Stimulated activated CD4-positive, alpha-beta T cell treated with anti-CD3 and anti-CD28 coated beads, Interleukin-1b, Interleukin-23, amount 100 ng/mL, for 1 hour (primary cell): ENCODE measurements around the gene KIF26B.

Source experiments
- DNase-seq, 2 donors: peaks; one replicate each; pipeline ENCODE4 v3.0.0-alpha.2; 2020; ENCODE audit warnings: low read depth in 2 of 2

The KIF26B gene

DNA sequence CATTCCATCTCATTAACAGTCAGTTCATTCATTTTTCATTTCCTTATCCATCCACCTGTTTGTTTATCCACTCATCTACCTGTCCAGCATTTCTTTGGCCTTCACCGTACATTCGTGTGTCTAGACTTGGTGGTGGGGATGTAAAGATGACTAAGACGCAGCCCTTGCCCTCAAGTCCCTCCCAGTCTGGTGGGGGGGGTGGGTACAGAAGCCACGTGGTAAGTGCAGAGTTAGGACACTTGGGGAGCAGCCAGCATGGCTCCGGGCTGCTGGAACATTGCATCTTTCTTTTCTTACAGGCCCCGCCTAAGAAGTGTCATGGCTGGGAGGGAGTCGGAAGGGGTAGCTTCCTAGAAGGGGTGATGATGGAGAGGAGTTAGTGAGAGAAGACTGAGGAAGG lies 17.2 kb downstream of the KIF26B start:
- DNase-seq: no peak

DNA sequence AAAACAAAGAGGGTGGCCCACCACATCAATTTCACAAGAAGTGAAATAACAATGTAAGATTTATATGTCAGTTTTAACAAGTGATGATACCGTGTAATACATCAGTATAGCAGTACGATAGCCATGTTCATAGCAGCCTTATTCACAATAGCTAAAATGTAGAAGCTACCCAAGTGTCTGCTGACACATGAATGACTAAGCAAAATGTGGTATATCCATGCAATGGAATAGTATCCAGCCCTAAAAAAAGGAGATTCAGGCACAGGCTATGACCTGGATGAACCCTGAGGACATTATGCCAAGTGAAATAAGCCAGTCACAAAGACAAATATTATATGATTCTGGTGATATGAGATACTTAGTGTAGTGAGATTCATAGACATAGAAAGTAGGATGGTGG lies 18.0 kb downstream of the KIF26B start:
- no peak for DNase-seq

DNA sequence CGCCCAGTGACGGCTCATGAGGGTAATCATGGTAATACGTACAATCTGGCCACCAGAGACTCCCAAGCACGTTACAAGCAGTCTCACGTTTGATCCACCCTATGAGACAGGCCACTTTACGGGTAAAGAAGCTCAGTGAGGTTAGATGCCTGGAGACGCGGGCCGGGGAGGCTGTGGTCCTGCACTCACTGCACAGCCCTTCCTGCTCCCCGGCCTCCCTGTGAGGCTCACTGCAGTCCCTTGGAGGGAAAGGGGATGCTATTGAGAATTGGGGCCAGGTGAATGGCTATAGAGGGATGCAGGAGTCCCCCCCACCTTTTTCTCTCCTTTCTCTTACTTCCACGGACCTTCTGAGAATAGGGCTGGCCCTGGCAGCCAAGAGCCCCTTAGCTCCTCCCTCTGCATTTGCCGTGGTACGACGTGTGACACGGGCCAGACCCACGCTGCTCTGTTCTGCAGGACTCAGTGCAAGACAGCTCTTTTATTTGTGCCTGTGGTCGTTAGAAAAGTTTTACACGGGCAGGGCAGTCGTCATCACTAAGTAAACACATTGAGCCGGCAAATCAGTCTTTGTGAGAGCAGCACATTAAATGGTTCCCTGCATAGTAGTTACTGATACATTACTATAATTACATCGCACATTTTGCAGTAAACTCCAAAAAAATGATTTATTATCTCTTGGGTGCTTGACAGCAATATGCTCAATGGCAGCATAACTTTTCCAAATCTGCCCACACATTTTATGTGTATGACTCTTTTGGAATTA lies 18.8 kb downstream of the KIF26B start:
- no peak for DNase-seq

DNA sequence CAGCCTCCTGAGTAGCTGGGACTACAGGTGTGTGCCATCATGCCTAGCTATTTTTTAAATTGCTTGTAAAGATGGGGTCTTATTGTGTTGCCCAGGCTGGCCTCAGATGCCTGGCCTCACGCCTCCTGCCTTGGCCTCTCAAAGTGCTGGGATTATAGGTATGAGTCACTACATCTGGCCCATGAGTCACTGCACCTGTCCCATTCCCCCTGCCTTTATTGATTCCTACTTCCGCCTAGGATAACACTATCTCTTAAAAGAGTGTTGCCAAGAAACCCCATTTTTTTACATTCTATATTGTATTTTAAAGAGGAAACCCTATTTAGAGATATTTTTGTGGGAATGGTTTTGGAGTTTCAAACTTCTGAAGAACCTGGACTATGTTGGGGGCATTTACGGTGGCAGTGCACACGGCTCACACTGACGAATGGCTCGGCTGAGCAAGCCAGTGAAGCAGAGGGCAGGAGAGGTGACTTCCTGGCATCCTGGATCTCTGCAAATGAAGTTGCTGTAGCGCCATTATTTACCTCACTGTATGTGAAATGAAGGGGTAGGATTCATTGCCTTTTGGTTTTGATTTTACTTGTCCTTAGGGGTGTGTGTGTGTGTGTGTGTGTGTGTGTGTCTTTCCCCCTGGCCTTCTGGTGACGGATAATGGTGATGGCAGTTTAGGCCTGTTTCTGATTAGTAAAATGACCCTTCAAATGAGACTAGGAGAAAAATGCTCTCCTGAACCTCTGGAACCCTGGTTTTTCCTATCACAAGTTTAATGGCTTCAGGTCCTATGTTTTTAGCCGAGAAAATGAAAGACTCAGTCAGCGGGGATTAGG lies 22.5 kb downstream of the KIF26B start:
- no peak for DNase-seq

DNA sequence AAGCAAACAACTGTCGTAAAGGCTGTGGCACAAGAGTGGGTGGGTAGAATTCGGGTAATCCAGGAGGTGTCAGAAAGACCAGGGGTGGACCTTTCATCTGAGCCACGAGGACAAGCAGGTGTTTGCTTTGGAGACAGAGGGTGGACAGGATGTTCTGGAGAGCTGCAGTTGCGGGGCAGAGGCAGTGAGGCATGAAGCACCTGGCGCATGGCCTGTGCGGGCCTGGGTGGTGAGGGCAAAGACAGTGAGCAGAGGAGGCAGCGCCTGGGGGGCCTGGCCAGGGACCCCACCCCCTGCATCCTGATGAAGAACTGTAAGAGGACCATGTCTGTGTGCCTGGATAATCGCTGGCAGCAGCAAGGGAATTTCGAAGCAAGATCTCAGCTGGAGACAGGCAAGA lies 24.9 kb downstream of the KIF26B start:
- DNase-seq: no peak

DNA sequence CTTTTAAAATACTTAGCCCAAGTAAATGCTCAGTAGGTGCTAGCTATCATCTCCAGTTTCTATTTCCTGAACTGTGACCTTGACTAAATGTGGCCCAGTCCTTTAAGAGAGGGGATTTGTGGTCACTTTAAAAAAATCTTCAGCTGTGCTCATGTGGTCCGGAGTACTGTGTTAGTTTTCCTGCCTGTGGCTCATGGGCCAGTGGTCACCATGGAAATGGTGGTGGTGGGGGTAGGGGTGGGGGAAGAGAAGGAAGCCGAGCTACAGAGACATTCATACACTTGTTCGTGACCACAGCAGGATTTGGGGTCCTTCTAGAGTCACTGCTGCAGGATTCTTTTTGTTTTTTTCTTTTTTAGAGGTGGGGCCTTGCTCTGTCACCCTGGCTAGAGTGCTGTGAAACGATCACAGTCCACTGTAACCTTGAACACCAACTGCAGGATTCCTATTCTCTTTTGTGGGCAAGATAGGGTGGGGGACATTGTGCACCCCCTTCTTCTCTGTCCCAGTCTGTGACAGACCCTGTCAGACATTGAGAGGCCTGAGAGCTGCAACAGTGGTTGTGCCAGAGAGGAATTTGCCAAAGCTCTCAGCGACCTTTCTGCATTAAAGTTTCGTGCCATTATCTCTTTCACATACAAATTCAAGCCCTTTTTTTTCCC lies 25.8 kb downstream of the KIF26B start:
- no peak for DNase-seq

DNA sequence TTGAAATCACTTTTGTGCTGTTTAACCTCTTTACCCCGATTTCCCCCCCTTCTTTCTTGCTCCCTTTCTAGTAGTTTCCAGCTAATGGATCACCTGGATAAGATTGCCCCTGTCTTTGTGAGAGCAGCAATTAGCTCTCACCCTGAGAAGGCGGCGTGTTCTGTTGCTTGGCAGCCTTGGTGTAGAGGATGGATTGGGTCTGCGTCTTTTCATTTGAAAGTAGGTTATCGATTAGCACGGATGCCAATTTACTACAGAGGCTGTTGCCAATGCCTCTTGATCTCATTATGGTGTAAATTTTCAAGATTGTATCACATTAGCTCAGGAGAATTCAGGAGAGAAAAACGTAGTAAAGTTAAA lies 26.4 kb downstream of the KIF26B start:
- no peak for DNase-seq

DNA sequence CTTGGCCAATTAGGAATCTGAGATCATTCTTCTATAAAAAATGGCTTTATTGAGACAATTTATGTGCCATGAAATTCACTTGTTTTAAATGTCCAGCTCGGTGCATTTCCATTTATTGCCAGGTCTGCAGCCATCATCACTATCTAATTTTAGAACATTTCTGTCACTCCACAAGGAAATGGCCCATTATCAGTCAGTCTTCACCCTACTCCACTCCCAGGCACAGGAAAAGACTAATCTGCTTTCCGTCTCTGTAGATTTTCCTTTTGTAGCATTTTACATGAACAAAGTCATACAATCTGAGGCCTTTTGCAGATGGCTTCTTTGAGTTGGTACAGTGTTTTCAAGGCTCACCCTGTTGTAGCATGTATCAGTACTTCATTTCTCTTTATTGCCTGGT lies 27.2 kb downstream of the KIF26B start:
- DNase-seq: no peak

DNA sequence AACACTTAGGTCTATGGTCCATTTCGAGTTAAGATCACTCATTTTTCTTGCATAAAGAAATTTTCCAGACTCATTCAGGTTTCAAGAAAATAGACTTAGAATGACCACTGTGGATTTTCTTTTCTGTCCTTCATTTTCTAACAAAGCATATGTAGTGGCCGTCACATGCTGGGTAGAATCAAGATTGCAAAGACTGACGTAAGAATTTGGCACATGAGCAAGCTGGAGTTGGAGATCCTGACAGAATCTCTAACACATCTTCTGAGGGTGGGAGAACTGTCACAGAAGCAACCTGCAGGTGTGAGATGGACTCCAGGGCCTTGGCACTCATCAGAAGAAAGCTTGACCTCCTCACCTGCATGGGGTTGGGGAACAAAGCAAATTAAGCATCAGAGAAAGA lies 28.6 kb downstream of the KIF26B start:
- no peak for DNase-seq

DNA sequence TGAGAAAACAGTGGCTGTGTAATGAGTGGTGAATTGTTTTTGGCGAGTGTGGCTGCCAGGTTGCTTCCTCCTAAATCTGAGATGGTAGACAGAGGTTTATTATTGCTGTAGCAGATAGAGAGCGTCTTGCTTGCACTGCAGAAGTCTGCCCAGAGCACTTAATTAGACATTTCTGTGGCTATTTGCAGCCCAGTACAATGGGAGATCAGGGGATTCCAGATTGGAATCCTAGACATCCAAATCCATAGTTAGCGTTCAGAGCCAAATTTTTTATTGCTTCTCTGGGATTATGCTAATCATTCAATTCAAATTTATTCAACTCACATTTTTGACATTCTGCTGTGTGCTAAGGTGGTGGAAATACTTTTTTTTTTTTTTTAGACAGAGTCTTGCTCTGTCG lies 30.0 kb downstream of the KIF26B start:
- DNase-seq: no peak

DNA sequence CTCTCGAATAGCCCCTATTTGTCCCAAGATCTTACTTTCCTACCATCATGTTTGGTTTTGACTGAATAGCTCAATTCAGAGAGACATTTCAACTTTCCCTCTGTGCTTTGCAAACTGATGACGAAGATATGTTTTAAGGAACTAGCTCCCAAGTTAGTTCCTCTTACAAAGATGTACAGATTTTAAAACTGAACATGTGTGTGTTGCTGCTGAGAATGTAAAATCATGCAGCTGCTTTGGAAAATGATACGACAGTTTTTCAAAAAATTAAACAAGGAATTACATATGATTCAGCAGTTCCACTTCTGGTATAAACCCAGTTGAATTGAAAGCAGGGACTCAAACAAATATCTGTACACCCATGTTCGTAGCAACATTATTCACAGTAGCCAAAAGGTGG lies 33.6 kb downstream of the KIF26B start:
- DNase-seq: no peak

DNA sequence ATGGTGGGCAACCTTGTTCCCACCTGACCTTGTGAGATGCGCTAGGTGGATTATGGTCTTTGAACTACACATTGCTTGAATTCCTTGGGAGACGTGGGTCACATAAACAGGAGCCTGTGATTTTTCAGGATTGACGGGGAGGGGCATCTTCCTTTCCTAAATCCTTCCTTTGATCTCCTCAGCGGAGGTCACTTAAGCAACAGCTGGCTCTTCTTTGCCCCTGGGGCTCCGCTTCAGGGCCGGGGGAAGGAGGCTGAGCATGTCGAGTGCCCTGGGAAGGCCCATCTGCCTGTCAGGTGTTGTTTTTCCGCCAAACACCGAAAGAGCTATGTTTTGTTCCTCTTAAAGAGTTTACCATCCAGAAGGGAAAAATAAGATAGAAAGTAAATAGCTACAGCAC lies 40.6 kb downstream of the KIF26B start:
- no peak for DNase-seq

DNA sequence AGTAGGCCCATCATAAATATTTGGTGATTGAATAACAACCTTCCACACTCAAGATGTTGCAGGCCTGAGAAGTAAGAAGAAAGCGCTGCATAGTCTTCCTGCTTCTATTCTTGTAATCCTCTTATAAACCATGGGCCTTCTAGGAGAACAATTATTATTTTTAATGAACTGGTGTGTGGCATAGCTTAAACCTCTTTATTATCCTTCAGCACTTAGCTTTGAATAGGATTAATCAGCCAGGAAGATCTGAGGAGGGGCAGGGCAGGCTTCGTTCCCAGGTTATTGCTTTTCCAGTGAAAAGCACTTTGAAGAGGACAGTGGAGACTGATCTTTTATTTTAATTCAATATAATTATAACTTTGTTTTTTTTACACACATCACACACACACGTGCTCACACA lies 42.3 kb downstream of the KIF26B start:
- no peak for DNase-seq

DNA sequence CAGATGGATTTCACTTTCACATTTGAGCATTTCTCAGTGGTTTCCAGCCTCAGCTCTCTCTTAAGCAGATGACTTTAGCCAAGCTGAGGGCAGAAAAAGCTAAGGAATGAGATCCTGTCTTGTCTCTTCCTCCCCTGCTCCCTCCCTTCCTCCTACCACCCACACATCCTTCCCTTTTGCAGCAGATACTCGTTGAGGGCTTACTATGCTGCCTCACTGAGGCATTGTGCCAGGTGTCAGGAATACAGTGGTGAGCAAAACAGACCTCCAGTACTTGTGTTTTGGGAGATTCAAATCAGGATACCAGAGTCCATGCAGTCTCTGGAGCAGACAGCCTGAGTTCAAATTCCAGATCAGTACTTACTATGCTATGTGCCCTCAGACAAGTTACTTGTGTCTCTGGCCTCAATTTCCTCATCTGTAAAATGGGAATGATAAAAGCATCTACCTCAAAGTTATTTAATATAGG lies 43.2 kb downstream of the KIF26B start:
- no peak for DNase-seq

DNA sequence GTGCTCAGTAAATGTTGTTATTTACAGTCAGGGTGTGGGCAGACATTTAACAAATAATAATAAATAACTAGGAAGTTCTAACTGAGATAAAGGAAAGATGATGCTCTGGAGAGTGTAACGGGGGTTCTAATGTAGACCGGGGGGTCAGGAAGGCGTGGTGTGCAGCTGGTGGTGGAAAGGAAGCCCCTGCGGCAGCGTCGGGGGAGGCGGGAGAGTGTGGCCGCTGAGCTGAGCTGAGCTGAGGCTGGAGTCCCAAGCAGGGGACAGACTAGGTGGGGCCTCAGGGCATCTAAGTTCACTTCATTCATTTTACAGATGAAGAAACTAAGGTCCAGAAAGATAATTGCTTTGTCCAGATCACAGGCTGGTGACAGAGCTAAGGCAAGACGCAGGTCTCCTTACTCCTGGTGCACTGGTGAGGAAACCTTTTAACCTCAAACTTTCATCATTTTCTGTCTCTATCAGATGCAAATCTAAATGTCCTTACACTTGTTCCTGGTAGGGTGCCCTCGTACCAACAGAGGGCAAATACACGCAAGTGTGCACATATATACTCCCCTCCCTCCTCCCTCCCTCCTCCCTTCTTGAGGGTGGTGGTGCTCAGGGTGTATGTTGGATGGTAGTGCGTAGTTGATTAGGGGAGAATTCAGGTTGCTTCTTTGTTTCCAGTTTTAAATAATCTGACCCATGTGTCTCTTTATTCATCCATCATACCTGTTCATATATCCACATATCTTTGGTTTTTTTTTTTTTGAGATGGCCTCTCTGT lies 44.1 kb downstream of the KIF26B start:
- no peak for DNase-seq

DNA sequence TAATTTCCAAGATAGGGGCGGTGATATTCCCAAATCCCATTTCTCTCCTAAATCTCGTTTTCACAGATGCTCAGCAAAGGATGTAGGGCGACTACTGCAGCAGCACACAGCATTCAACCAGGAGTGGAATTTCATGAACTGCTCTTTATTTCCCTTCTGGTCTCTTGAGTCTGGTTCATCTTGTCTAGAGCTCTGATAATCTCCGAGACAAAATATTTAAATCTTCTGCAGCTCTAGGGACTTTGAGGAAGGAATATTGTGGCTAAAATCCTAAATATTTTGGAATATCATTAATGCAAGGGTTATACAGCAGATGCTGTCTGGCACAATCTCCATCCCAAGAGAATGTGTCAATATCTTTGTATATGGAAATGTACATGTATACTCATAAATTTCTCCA lies 45.4 kb downstream of the KIF26B start:
- no peak for DNase-seq

DNA sequence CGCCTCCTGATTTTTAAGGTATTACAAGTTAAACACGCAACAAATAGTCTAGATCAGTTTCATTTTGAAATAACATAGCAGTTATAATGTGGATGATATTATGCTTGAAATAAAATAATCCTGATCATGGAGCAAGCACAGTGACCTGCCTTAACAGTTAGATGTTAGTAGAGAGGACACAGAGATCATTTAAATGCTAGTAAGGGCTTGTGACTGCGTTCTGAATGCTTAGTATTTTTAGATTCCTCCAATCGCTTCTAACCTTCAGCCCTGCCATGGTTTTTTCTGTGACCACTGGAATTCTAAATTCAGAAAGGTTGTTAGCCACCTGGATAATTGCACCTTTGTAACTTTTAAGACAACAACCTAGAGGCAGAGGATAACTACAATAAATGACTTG lies 46.4 kb downstream of the KIF26B start:
- no peak for DNase-seq

DNA sequence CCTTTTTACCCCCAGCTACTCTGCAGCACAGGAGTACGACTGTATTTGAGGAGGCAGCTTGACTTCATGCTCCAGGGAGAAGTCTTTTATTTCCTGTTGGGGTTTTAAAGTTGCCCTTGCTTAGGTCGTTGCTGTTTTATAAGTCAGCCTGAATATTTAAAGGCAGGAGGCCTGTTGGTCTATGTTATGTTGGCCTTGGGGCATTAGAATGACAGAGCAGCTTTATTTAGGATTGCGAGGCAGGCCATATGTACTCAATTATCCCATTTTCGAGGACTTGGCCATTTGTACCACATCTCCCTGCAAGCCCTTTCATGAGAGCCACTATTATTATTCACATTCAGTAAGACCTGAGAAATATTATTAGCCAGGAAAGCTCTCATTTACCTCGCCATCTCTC lies 47.0 kb downstream of the KIF26B start:
- no peak for DNase-seq

DNA sequence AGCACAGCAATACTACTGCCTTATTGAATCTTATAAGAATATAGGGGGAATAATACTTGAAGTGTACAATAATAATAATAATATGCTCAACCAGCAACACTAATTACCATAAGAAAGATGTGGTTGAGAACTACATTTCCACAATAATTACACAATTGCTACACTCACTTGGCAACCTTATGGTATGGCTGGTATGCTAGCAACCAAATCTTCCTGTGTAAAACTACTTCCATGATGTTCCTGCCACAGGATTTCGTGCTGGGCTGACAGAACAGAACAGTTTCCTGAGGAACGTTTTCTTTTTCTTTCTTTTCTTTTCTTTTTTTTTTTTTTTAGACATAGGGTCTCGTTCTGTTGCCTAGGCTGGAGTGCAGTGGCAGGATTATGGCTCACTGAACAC lies 50.6 kb downstream of the KIF26B start:
- DNase-seq: no peak

DNA sequence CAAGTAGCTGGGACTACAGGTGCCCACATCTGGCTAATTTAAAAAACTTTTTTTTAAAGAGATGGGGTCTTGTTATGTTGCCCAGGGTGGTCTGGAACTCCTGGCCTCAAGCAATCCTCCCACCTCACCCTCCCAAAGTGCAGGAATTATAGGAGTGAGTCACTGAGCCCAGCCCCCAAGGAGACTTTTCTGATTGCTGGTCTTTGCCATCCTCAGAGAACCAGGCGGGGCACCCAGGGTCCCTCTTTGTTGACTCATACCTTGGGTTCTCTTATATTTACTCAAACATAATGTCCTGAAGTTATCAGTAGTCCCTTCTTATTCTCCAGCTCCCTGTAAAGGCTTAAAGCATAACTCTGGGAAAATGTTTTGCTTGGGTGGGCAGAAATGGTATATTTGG lies 51.1 kb downstream of the KIF26B start:
- no peak for DNase-seq

DNA sequence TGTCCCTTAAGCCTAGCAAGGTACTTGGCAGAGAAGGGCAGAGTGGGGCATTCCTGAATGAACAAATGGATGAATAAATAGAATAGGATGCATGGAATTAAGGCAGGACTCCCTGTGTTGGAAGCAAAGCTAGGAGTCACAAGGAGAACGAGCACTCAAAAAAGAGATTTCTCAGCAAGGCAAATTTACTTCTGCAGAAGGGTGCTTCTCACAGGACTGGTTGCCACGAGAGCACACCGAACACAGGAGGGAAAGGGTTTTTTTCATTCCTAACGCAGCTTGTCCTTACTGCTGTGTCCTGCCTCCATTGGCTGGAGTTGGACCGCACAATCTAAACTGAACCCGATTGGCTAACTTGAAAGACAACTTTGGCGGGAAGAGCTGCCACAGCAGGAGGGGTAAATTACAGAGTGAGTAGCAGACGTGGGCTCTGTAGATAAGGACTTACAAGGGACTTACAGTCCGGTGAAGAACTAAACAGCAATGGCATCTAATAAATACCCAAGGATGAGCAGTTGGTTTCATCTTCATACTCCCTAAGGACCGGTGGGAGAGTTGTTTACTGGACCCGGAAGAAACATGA lies 52.4 kb downstream of the KIF26B start:
- no peak for DNase-seq

DNA sequence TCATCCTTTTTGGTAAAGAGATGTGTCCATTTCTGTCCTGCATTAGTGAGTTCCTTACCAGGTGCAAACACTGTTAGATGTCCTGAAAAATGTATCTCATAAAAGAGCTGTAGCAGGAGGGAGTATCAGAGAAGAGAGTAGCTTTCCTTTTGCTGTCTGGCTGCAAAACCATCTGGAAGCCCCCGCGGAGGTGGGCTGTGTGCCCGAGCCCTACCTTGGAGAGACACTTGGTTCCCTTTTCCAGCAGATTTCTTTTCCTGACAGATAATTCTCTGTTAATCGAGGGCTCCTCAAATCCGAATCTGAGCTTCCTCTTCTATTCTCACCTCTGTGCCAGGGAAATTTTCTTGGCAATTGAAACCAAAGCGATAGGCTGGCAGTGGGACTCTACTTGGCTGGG lies 53.0 kb downstream of the KIF26B start:
- no peak for DNase-seq
